Uterus (tissue), 4 donors: Measurements from ENCODE around the gene SMC6. TPM values are rescaled to one million over a fixed set of nuclear protein-coding genes. Genes with fewer than 3 reads are reported as not detected.

Source experiments
- DNase-seq, 2 donors: peaks; one replicate each; pipeline ENCODE4 v3.0.0-alpha.2; 2019 to 2020
- H3K27ac ChIP-seq, 2 donors: fragments of 200-600 bp; sonication (generic); 1 replicate in 1 of 2; 2 replicates in 1 of 2; pipeline ENCODE4 v1.5.1; 2016 to 2018
- H3K27me3 ChIP-seq, 2 donors: fragments of 200-600 bp; sonication (generic); one replicate each; pipeline ENCODE4 v1.5.1; 2018 to 2019; ENCODE audit warnings: control low read depth in 1 of 2
- H3K36me3 ChIP-seq, 2 donors: fragments of 200-600 bp; sonication (generic); one replicate each; pipeline ENCODE4 v1.5.1; 2019; ENCODE audit warnings: control low read depth in 1 of 2
- H3K4me1 ChIP-seq, 2 donors: fragments of 200-600 bp; sonication (generic); one replicate each; pipeline ENCODE4 v1.5.1; 2018 to 2019; ENCODE audit warnings: control low read depth in 1 of 2
- H3K4me3 ChIP-seq, 2 donors: fragments of 200-600 bp; sonication (generic); 1 replicate in 1 of 2; 2 replicates in 1 of 2; pipeline ENCODE4 v1.5.1; 2018 to 2019; ENCODE audit warnings: mild to moderate bottlenecking in 1 of 2
- H3K9me3 ChIP-seq, 2 donors: fragments of 200-600 bp; sonication (generic); one replicate each; pipeline ENCODE4 v1.5.1; 2019; ENCODE audit warnings: control low read depth in 1 of 2
- CTCF ChIP-seq, 4 experiments: fragments of 200-600 bp in 2 of 4; fragments of 450-650 bp in 2 of 4; sonication (generic) in 2 of 4; IDR thresholded peaks; one replicate each; pipeline ENCODE4 v1.5.1; 2016 to 2019; ENCODE audit warnings: antibody characterized with exemption in 4 of 4, mild to moderate bottlenecking in 2 of 4, moderate library complexity in 1 of 4
- POLR2A ChIP-seq, 2 donors: fragments of 450-650 bp; IDR thresholded peaks; one replicate each; pipeline ENCODE4 v1.6.1; 2016; ENCODE audit warnings: antibody characterized with exemption in 2 of 2, mild to moderate bottlenecking in 1 of 2, moderate library complexity in 1 of 2
- intact Hi-C: fragments of 100-400 bp; cut with DNase I; formaldehyde crosslinking; loops from one replicate; pipeline ENCODE4 v1.15.1; 2023; ENCODE audit warnings: low total_unique reads
- total RNA-seq, 4 donors: library from RNA; depleted of rRNA in 3 of 4; stranded (reverse); fragments of >200 nt in 3 of 4; gene quantifications; one replicate each; pipeline versions ENCODE4 v1.1.0 to v1.2.4, GENCODE V29; 2014 to 2023
- donor health status: DM: yes; HTN: yes; CAD: no.

SMC6 gene
- total RNA-seq, 4 donors from 2014 or later = 7.4 to 49.4 (median 15.5) TPM

- Histone ChIP-seq H3K36me3 (no peaks in the 10 kb centered on the region), H3K27ac (no peak overlapping the region), H3K9me3 (no peaks in the 10 kb centered on the region), H3K4me1 (no peaks in the 10 kb centered on the region), H3K27me3 (no peaks in the 10 kb centered on the region), H3K4me3 (no peak overlapping the region)
- TF ChIP-seq CTCF (IDR thresholded peaks at IDR 0.05) = no peak
- no peak for TF ChIP-seq POLR2A (IDR thresholded peaks at IDR 0.05)
- DNase-seq = no peak
- intact Hi-C loops = no loop called here
Measured at GRCh38 chr2:17791817-17792130, 38.2 kb upstream of the SMC6 start.

- H3K4me1 ChIP-seq = no peaks in the 10 kb centered on the region
- no peaks in the 10 kb centered on the region for H3K27me3 ChIP-seq
- no peak overlapping the region for H3K27ac ChIP-seq
- TF ChIP-seq CTCF (IDR thresholded peaks at IDR 0.05) (no peak), POLR2A (IDR thresholded peaks at IDR 0.05) (no peak)
- H3K9me3 ChIP-seq = no peaks in the 10 kb centered on the region
- no peak overlapping the region for H3K4me3 ChIP-seq
- H3K36me3 ChIP-seq = no peaks in the 10 kb centered on the region
- no peak for DNase-seq
- intact Hi-C loops = no loop called here
Measured at GRCh38 chr2:17791121-17791816, 37.7 kb upstream of the SMC6 start.

GRCh38 chr2:17790536-17790935 lies 36.9 kb upstream of the SMC6 start:
- no peak overlapping the region for H3K27ac ChIP-seq
- H3K36me3 ChIP-seq = no peaks in the 10 kb centered on the region
- no peaks in the 10 kb centered on the region for H3K9me3 ChIP-seq
- DNase-seq = no peak
- no peaks in the 10 kb centered on the region for H3K27me3 ChIP-seq
- no peak overlapping the region for H3K4me3 ChIP-seq
- TF ChIP-seq CTCF (IDR thresholded peaks at IDR 0.05) = no peak
- TF ChIP-seq POLR2A (IDR thresholded peaks at IDR 0.05) = no peak
- no peaks in the 10 kb centered on the region for H3K4me1 ChIP-seq
- intact Hi-C loops = no loop called here

GRCh38 chr2:17788773-17789172 lies 35.2 kb upstream of the SMC6 start:
- no peaks in the 10 kb centered on the region for H3K9me3 ChIP-seq
- no peaks in the 10 kb centered on the region for H3K36me3 ChIP-seq
- TF ChIP-seq CTCF (IDR thresholded peaks at IDR 0.05) = no peak
- TF ChIP-seq POLR2A (IDR thresholded peaks at IDR 0.05) = no peak
- no peak for DNase-seq
- H3K27ac ChIP-seq = no peak overlapping the region
- intact Hi-C loops = no loop called here
- H3K4me1 ChIP-seq = no peaks in the 10 kb centered on the region
- H3K4me3 ChIP-seq = no peak overlapping the region
- H3K27me3 ChIP-seq = no peaks in the 10 kb centered on the region

GRCh38 chr2:17786727-17787126 lies 33.1 kb upstream of the SMC6 start:
- Histone ChIP-seq H3K4me1 (no peaks in the 10 kb centered on the region), H3K27ac (no peak overlapping the region), H3K9me3 (no peaks in the 10 kb centered on the region), H3K36me3 (no peaks in the 10 kb centered on the region), H3K27me3 (no peaks in the 10 kb centered on the region), H3K4me3 (no peak overlapping the region)
- intact Hi-C loops = no loop called here
- no peak for DNase-seq
- TF ChIP-seq POLR2A (IDR thresholded peaks at IDR 0.05) = no peak
- no peak for TF ChIP-seq CTCF (IDR thresholded peaks at IDR 0.05)
